Bronchial epithelial cell (primary cell): ENCODE results near the gene MRGPRX3. TPM values are rescaled to one million over a fixed set of nuclear protein-coding genes. Genes with fewer than 3 reads are reported as not detected.
A peak's percentile ranks its signal among the peaks of the same experiment; 100 is the strongest.
"Not testable (repeated sequence)": the region's sequence is repeated elsewhere in the genome, so short reads cannot be mapped to it uniquely, and the experiment has no call there.

Experiments
- DNase-seq: peaks from one replicate; pipeline ENCODE4 v3.0.0-alpha.2; 2010; ENCODE audit warnings: low read depth
- FAIRE-seq: peaks from 2 replicates; lab custom pipeline; 2011; peaks lifted over from hg19 to GRCh38; lab: Jason Lieb, UNC
- H3K27me3 ChIP-seq: 2 replicates; pipeline ENCODE4 v1.5.1; 2011; ENCODE audit warnings: low read length; ENCODE audit not compliant: control insufficient read depth, insufficient read depth
- H3K36me3 ChIP-seq: 2 replicates; pipeline ENCODE4 v1.5.1; 2011; ENCODE audit warnings: low read length; ENCODE audit not compliant: control insufficient read depth, insufficient read depth
- H3K4me3 ChIP-seq: 2 replicates; pipeline ENCODE4 v1.5.1; 2011; ENCODE audit warnings: mild to moderate bottlenecking, low read depth, low read length, control low read depth
- total RNA-seq: library from RNA; depleted of rRNA; stranded (reverse); fragments of >200 nt; gene quantifications from 2 replicates; pipeline ENCODE4 v1.2.1, GENCODE V29; 2014
- TF ChIP-seq, protein P1 (sequence below): IDR thresholded peaks from 2 replicates; pipeline ENCODE4 v1.5.1; 2011; ENCODE audit warnings: mild to moderate bottlenecking, moderate library complexity, low read length, control low read depth, inconsistent platforms; ENCODE audit not compliant: insufficient read depth, severe bottlenecking

The MRGPRX3 gene
- total RNA-seq, 1 donor from 2014 or later = not detected

DNA sequence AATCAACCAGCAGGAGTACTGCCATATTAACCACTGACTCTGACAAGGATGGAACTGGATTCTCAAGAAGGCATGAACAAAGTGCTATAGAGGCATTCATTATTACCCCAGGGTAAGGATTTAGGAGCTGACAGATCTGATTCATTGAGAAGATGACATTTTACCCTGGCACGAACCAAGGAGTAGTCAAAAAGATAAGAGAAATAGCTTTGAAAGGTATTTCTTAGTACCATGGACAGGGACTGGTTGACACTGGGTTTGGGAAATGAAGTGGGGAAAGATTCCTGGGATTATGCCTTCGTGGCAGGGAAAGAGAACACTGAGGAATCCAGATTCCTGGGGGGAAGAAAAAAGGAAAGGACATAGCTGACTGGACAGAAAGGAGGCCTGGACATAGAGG is 21.4 kb upstream of the MRGPRX3 start:
- Histone ChIP-seq H3K36me3 (no peaks in the 10 kb centered on the region), H3K4me3 (no peak overlapping the region), H3K27me3 (peaks cover 4% of the 10 kb centered on the region)
- DNase-seq = no peak
- FAIRE-seq = no peak
- TF ChIP-seq, protein P1, sequence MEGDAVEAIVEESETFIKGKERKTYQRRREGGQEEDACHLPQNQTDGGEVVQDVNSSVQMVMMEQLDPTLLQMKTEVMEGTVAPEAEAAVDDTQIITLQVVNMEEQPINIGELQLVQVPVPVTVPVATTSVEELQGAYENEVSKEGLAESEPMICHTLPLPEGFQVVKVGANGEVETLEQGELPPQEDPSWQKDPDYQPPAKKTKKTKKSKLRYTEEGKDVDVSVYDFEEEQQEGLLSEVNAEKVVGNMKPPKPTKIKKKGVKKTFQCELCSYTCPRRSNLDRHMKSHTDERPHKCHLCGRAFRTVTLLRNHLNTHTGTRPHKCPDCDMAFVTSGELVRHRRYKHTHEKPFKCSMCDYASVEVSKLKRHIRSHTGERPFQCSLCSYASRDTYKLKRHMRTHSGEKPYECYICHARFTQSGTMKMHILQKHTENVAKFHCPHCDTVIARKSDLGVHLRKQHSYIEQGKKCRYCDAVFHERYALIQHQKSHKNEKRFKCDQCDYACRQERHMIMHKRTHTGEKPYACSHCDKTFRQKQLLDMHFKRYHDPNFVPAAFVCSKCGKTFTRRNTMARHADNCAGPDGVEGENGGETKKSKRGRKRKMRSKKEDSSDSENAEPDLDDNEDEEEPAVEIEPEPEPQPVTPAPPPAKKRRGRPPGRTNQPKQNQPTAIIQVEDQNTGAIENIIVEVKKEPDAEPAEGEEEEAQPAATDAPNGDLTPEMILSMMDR = no peak

DNA sequence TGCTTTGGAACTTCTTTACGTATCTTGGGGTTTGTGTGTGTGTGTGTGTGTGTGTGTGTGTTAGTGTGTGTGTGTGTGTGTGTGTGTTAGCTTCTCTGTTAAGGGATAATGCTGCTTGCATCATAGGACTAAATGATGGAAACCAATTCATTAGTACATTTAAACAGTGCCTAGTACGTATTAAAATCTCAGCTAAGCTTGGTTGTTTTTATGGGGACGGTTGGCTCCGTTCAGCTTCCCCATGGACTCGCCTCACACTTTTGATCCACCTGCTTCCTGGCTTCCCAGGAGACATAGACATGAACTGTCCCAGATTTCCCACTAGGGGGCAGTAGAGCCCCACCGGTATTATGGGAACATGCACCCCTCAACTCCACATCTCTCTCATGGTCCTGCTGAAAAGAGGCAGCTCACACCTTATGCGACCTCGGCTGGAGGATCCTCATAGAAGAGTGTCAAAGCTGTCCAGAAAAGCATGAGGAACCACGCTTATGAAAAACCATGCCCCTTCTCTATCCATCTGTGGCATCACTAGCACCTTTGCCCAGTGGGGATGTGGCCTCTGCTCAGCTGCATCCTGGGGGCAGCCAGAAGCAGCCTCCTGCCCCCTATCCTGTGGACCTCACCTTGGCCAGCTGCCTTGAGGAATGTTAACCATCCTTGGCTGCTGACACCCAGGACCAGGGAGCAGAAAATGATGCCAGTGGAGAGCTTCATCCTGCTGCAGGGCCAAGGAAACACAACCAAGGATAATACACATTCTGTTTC is 16.8 kb upstream of the MRGPRX3 start:
- FAIRE-seq (peak; percentile 83), DNase-seq (peak; percentile 57)
- no peak overlapping the region for H3K4me3 ChIP-seq

DNA sequence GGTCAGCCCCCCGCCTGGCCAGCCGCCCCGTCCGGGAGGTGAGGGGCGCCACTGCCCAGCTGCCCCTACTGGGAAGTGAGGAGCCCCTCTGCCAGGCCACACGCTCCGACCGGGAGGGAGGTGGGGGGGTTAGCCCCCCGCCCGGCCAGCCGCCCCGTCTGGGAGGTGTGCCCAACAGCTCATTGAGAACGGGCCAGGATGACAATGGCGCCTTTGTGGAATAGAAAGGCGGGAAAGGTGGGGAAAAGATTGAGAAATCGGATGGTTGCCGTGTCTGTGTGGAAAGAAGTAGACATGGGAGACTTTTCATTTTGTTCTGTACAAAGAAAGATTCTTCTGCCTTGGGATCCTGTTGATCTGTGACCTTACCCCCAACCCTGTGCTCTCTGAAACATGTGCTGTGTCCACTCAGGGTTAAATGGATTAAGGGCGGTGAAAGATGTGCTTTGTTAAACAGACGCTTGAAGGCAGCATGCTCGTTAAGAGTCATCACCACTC is 11.0 kb upstream of the MRGPRX3 start:
- FAIRE-seq, H3K4me3 ChIP-seq, H3K27me3 ChIP-seq: not testable (repeated sequence)

More for the DNA sequence above, 16.8 kb upstream of the MRGPRX3 start:
- H3K27me3 ChIP-seq = peaks cover 4% of the 10 kb centered on the region
- TF ChIP-seq, protein P1 = peak; percentile 88
- no peaks in the 10 kb centered on the region for H3K36me3 ChIP-seq

DNA sequence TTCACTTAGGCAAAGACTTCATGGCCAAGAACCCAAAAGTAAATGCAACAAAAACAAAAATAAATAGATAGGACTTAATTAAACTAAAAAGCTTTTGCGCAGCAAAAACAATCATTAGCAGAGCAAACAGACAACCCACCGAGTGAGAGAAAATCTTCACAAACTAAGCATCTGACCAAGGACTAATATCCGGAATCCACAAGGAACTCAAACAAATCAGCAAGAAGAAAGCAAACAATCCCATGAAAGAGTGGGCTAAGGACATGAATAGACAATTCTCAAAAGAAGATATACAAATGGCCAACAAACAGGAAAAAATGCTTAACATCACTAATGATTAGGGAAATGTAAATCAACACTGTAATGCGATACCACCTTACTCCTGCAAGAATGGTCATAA is 1.3 kb upstream of the MRGPRX3 start:
- H3K4me3 ChIP-seq, FAIRE-seq, H3K36me3 ChIP-seq, DNase-seq, H3K27me3 ChIP-seq: not testable (repeated sequence)

More for the DNA sequence above, 11.0 kb upstream of the MRGPRX3 start:
- H3K36me3 ChIP-seq, DNase-seq: not testable (repeated sequence)

DNA sequence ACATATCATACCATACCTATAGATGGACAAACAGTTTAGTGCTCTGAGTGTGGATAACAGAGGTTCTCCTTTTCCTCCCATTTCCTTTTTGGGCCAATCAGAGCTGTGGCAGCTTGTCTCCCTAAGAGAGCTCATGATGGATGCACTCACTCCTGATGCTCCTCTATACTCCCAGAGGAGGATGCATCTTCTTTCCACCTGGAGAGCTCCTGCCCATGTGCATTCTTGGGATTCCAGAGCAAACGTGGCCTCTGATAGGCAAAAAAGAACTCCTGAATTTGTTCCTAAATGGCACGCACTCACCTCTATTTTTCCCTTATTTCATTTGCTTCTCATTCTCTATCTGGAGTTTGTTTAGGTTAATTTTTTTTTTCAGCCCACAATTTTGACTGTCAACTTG is 2.9 kb downstream of the MRGPRX3 start:
- Histone ChIP-seq H3K36me3 (no peaks in the 10 kb centered on the region), H3K4me3 (no peak overlapping the region), H3K27me3 (no peaks in the 10 kb centered on the region)
- no peak for DNase-seq
- FAIRE-seq = no peak
- TF ChIP-seq, protein P1 = no peak

DNA sequence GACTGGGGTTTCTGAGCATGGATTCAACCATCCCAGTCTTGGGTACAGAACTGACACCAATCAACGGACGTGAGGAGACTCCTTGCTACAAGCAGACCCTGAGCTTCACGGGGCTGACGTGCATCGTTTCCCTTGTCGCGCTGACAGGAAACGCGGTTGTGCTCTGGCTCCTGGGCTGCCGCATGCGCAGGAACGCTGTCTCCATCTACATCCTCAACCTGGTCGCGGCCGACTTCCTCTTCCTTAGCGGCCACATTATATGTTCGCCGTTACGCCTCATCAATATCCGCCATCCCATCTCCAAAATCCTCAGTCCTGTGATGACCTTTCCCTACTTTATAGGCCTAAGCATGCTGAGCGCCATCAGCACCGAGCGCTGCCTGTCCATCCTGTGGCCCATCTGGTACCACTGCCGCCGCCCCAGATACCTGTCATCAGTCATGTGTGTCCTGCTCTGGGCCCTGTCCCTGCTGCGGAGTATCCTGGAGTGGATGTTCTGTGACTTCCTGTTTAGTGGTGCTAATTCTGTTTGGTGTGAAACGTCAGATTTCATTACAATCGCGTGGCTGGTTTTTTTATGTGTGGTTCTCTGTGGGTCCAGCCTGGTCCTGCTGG is 4.9 kb downstream of the MRGPRX3 start:
- TF ChIP-seq, protein P1 = no peak
- FAIRE-seq = peak; percentile 88
- Histone ChIP-seq H3K4me3 (no peak overlapping the region), H3K36me3 (no peaks in the 10 kb centered on the region), H3K27me3 (no peaks in the 10 kb centered on the region)
- no peak for DNase-seq
